HEK293 (cell line): ENCODE results near the gene MAPRE2.
"Not testable (repeated sequence)": the region's sequence is repeated elsewhere in the genome, so short reads cannot be mapped to it uniquely, and the experiment has no call there.

Experiments
- CTCF ChIA-PET: fragments of 350-600 bp; formaldehyde crosslinking; extraction: SDS; loops from one replicate; lab custom pipeline; 2021; ENCODE audit warnings: antibody characterized with exemption; lab: Yijun Ruan, JAX
- POLR2A ChIA-PET: fragments of 300-600 bp; formaldehyde crosslinking; extraction: SDS; loops from one replicate; lab custom pipeline; 2020; ENCODE audit warnings: antibody characterized with exemption, inconsistent platforms; lab: Yijun Ruan, JAX
- H3K27ac ChIP-seq: fragments of 200-500 bp; sonication (Bioruptor generic); 2 replicates; pipeline ENCODE4 v1.5.1; 2014; ENCODE audit warnings: low read depth, low read length, control low read depth, inconsistent platforms; ENCODE audit errors: extremely low read depth
- H3K36me3 ChIP-seq, 2 experiments: fragments of 200-500 bp in 1 of 2; sonication (Bioruptor generic) in 1 of 2; 1 replicate in 1 of 2; 2 replicates in 1 of 2; pipeline ENCODE4 v1.5.1; 2014 to 2017; ENCODE audit warnings: inconsistent platforms in 2 of 2, low read length in 2 of 2; ENCODE audit not compliant: control insufficient read depth in 2 of 2, insufficient read depth in 1 of 2
- H3K4me1 ChIP-seq: fragments of 200-500 bp; sonication (Bioruptor generic); 2 replicates; pipeline ENCODE4 v1.5.1; 2014; ENCODE audit warnings: mild to moderate bottlenecking, low read length, inconsistent platforms; ENCODE audit not compliant: control insufficient read depth, insufficient read depth
- H3K4me3 ChIP-seq: 2 replicates; pipeline ENCODE4 v1.5.1; 2011; ENCODE audit warnings: low read depth, mild to moderate bottlenecking, control low read depth, low read length, moderate library complexity
- H3K9me3 ChIP-seq: fragments of 200-500 bp; sonication (Bioruptor generic); 2 replicates; pipeline ENCODE4 v1.5.1; 2014; ENCODE audit warnings: low read depth, low read length, inconsistent platforms; ENCODE audit not compliant: control insufficient read depth, insufficient read depth
- KLF7 ChIP-seq: fragments of 450-650 bp; formaldehyde crosslinking; IDR thresholded peaks from 2 replicates; pipeline ENCODE4 v1.5.1; 2016; ENCODE audit warnings: missing biosample characterization, missing genetic modification characterization, borderline replicate concordance
- MEIS1 ChIP-seq: sonication (generic); formaldehyde crosslinking; IDR thresholded peaks from 2 replicates; pipeline ENCODE4 v1.8.1; 2022; ENCODE audit warnings: missing genetic modification reagents, mild to moderate bottlenecking, borderline replicate concordance
- ZEB2 ChIP-seq: fragments of 450-650 bp; formaldehyde crosslinking; IDR thresholded peaks from 2 replicates; pipeline ENCODE4 v1.5.1; 2016; ENCODE audit warnings: missing biosample characterization, missing genetic modification characterization
- ZNF112 ChIP-seq: fragments of 450-650 bp; formaldehyde crosslinking; IDR thresholded peaks from 2 replicates; pipeline ENCODE4 v1.5.0; 2017; ENCODE audit warnings: missing biosample characterization, missing genetic modification characterization
- ZNF132 ChIP-seq: fragments of 450-650 bp; formaldehyde crosslinking; IDR thresholded peaks from 2 replicates; pipeline ENCODE4 v1.5.1; 2017; ENCODE audit warnings: missing biosample characterization, missing genetic modification characterization, borderline replicate concordance
- ZNF354C ChIP-seq: fragments of 450-650 bp; formaldehyde crosslinking; IDR thresholded peaks from 2 replicates; pipeline ENCODE4 v1.5.1; 2016; ENCODE audit warnings: missing biosample characterization, missing genetic modification characterization, low read depth, borderline replicate concordance
- ZNF366 ChIP-seq: fragments of 450-650 bp; formaldehyde crosslinking; conservative IDR thresholded peaks from 2 replicates; pipeline ENCODE4 v1.5.1; 2016; ENCODE audit warnings: missing biosample characterization, missing genetic modification characterization
- ZNF600 ChIP-seq: fragments of 450-650 bp; formaldehyde crosslinking; IDR thresholded peaks from 2 replicates; pipeline ENCODE4 v1.5.1; 2016; ENCODE audit warnings: missing biosample characterization, missing genetic modification characterization
- ZNF654 ChIP-seq: fragments of 450-650 bp; formaldehyde crosslinking; IDR thresholded peaks from 2 replicates; pipeline ENCODE4 v1.5.1; 2016; ENCODE audit warnings: low read depth, missing biosample characterization, missing genetic modification characterization
- ZNF664 ChIP-seq: fragments of 450-650 bp; formaldehyde crosslinking; IDR thresholded peaks from 2 replicates; pipeline ENCODE4 v1.5.1; 2016; ENCODE audit warnings: missing biosample characterization, missing genetic modification characterization
- TF ChIP-seq, protein P1 (sequence below): fragments of 450-650 bp; formaldehyde crosslinking; IDR thresholded peaks from 2 replicates; pipeline ENCODE4 v1.5.0; 2017; ENCODE audit warnings: missing biosample characterization, missing genetic modification characterization, borderline replicate concordance
- TF ChIP-seq, protein P2 (sequence below): fragments of 450-650 bp; formaldehyde crosslinking; IDR thresholded peaks from 2 replicates; pipeline ENCODE4 v1.5.1; 2017; ENCODE audit warnings: missing biosample characterization, missing genetic modification characterization
- TF ChIP-seq, protein P3 (sequence below): fragments of 450-650 bp; formaldehyde crosslinking; IDR thresholded peaks from 2 replicates; pipeline ENCODE4 v1.5.1; 2016; ENCODE audit warnings: missing biosample characterization, missing genetic modification characterization

The MAPRE2 gene

DNA sequence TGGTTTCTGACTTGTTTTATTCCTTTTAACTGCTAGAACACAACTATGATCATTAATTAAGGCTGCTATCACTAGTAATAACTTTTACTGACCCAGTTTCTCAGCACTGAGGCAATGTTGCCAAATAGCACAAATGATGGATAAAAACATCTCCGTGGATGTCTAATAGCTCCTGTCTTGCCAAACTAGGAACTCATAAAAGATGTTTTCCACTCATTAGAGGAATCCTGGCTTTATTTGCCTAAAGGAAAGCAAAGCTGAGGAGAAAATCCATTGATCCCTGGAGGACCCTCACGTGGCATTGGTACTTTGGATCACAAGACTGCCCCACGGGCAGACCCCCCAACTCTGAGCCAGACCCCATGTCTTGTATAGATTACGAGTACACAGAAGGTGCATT is 103.5 kb downstream of the MAPRE2 start (continued):
- TF ChIP-seq, protein P1, sequence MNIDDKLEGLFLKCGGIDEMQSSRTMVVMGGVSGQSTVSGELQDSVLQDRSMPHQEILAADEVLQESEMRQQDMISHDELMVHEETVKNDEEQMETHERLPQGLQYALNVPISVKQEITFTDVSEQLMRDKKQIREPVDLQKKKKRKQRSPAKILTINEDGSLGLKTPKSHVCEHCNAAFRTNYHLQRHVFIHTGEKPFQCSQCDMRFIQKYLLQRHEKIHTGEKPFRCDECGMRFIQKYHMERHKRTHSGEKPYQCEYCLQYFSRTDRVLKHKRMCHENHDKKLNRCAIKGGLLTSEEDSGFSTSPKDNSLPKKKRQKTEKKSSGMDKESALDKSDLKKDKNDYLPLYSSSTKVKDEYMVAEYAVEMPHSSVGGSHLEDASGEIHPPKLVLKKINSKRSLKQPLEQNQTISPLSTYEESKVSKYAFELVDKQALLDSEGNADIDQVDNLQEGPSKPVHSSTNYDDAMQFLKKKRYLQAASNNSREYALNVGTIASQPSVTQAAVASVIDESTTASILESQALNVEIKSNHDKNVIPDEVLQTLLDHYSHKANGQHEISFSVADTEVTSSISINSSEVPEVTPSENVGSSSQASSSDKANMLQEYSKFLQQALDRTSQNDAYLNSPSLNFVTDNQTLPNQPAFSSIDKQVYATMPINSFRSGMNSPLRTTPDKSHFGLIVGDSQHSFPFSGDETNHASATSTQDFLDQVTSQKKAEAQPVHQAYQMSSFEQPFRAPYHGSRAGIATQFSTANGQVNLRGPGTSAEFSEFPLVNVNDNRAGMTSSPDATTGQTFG (tag by site-specific recombination) = no peak
- TF ChIP-seq ZNF354C (tag by site-specific recombination) = no peak

DNA sequence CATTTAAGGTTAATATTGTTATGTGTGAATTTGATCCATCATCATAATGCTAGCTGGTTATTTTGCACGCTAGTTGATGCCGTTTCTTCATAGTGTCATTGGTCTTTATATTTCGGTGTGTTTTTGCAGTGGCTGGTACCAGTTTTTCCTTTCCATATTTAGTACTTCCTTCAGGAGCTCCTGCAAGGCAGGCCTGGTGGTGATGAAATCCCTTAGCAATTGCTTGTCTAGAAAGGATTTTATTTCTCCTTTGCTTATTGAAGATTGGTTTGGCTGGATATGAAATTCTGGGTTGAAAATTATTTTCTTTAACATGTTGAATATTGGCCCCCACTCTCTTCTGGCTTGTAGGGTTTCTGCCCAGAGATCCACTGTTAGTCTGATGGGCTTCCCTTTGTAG is 109.0 kb downstream of the MAPRE2 start:
- H3K27ac ChIP-seq, H3K36me3 ChIP-seq, CTCF ChIA-PET, H3K4me1 ChIP-seq, H3K4me3 ChIP-seq, POLR2A ChIA-PET, H3K9me3 ChIP-seq: not testable (repeated sequence)

DNA sequence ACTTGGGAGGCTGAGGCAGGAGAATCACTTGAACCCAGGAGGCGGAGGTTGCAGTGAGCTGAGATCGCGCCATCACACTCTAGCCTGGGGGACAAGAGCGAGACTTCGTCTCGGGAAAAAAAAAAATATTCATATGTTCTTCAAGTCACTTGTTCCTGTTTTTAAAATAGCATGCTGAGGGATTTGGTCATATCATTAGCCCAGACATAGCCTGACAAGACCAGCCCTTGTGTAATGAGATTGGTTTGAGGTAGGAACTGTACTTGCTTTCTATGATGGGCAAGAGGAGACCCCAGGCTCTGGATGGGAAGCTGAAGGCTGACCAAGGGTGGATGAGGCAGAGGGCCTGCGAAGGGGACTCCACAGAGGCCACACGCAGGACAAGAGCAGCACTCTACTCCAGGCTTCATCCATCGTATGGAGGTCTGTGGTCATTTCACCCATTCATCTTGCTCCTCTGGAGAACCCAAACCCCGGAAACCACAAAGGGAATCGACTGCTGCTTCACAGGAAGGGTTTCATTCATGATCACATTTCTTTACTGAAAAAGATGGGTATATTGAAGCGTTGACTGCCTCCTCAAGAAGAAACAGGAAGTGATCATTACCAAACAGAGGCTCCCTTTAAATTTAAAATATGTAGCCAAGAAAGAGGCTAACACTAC is 112.5 kb downstream of the MAPRE2 start:
- CTCF ChIA-PET = interaction anchor here (0.7 to 1.0 kb wide), 2 partner anchors 147 to 218 kb away, joined by 3 to 7 read pairs; no protein-coding TSS in a partner anchor
- TF ChIP-seq ZNF132 (tag by site-specific recombination) (no peak), ZNF654 (no peak), ZNF112 (no peak), ZNF664 (tag by site-specific recombination) (no peak), ZNF366 (tag by site-specific recombination) (no peak), ZEB2 (tag by site-specific recombination) (no peak), MEIS1 (CRISPR knock-in tag) (no peak), KLF7 (no peak), ZNF600 (tag by site-specific recombination) (no peak)
- TF ChIP-seq, protein P2, sequence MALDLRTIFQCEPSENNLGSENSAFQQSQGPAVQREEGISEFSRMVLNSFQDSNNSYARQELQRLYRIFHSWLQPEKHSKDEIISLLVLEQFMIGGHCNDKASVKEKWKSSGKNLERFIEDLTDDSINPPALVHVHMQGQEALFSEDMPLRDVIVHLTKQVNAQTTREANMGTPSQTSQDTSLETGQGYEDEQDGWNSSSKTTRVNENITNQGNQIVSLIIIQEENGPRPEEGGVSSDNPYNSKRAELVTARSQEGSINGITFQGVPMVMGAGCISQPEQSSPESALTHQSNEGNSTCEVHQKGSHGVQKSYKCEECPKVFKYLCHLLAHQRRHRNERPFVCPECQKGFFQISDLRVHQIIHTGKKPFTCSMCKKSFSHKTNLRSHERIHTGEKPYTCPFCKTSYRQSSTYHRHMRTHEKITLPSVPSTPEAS (tag by site-specific recombination) = no peak
- TF ChIP-seq, protein P3, sequence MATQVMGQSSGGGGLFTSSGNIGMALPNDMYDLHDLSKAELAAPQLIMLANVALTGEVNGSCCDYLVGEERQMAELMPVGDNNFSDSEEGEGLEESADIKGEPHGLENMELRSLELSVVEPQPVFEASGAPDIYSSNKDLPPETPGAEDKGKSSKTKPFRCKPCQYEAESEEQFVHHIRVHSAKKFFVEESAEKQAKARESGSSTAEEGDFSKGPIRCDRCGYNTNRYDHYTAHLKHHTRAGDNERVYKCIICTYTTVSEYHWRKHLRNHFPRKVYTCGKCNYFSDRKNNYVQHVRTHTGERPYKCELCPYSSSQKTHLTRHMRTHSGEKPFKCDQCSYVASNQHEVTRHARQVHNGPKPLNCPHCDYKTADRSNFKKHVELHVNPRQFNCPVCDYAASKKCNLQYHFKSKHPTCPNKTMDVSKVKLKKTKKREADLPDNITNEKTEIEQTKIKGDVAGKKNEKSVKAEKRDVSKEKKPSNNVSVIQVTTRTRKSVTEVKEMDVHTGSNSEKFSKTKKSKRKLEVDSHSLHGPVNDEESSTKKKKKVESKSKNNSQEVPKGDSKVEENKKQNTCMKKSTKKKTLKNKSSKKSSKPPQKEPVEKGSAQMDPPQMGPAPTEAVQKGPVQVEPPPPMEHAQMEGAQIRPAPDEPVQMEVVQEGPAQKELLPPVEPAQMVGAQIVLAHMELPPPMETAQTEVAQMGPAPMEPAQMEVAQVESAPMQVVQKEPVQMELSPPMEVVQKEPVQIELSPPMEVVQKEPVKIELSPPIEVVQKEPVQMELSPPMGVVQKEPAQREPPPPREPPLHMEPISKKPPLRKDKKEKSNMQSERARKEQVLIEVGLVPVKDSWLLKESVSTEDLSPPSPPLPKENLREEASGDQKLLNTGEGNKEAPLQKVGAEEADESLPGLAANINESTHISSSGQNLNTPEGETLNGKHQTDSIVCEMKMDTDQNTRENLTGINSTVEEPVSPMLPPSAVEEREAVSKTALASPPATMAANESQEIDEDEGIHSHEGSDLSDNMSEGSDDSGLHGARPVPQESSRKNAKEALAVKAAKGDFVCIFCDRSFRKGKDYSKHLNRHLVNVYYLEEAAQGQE (tag by site-specific recombination) = no peak
- TF ChIP-seq, all 188 proteins: peak for 0
- no peaks in the 10 kb centered on the region for H3K9me3 ChIP-seq
- H3K4me1 ChIP-seq = no peaks in the 10 kb centered on the region
- H3K4me3 ChIP-seq = no peak overlapping the region
- H3K27ac ChIP-seq = no peak overlapping the region
- POLR2A ChIA-PET = no interaction called here
- H3K36me3 ChIP-seq = no peaks in the 10 kb centered on the region
